ENCODE results near the gene SLC12A5. TPM values are rescaled to one million over a fixed set of nuclear protein-coding genes. Genes with fewer than 3 reads are reported as not detected.
A peak's percentile ranks its signal among the peaks of the same experiment; 100 is the strongest.

Gene SLC12A5
- total RNA-seq, 1 donor = not detected

DNA sequence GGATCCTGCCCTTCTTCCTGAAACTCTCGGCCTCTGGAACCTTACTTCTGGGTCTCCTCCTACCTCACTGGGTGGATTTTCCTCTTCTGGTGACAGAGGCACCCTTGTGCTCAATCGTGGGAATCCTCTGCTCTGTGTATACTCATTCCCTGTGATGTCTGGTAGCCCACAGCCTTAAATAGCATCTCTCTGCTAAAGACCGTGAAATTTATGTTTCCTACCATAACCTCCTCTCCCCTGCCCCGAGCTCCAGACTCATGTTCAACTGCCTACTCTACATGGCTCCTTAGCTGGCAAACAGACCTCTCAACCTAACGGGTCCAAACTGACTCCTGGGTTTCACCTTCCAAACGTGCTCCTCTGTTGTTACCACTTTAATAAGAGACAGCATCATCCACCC lies 10.4 kb upstream of the SLC12A5 start:
- DNase-seq (ENCODE audit: low read depth) = no peak
- no peak overlapping the region for H3K4me3 ChIP-seq (ENCODE audit: low read depth, low read length)
- TF ChIP-seq, protein P1, sequence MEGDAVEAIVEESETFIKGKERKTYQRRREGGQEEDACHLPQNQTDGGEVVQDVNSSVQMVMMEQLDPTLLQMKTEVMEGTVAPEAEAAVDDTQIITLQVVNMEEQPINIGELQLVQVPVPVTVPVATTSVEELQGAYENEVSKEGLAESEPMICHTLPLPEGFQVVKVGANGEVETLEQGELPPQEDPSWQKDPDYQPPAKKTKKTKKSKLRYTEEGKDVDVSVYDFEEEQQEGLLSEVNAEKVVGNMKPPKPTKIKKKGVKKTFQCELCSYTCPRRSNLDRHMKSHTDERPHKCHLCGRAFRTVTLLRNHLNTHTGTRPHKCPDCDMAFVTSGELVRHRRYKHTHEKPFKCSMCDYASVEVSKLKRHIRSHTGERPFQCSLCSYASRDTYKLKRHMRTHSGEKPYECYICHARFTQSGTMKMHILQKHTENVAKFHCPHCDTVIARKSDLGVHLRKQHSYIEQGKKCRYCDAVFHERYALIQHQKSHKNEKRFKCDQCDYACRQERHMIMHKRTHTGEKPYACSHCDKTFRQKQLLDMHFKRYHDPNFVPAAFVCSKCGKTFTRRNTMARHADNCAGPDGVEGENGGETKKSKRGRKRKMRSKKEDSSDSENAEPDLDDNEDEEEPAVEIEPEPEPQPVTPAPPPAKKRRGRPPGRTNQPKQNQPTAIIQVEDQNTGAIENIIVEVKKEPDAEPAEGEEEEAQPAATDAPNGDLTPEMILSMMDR (IDR thresholded peaks at IDR 0.05; ENCODE audit: insufficient read depth, low read length) = no peak

DNA sequence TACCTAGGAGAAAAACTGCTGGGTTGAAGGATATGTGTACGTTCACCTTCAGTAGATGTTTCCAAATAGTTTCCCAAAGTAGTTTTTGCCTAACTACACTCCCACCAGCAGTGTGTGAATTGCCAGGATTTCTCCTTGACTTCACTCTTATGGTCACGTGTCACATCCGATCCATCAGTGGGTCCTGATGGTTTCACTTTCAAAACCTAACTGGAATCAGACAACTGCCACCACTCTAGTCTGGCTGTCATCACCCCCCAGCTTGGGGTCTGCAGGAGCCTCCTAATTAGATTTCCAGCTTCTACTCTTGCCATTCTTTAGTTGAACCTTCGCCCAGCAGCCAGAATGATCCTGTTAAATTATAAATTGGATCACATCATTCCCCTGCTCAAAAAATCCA lies 8.5 kb upstream of the SLC12A5 start:
- no peak overlapping the region for H3K4me3 ChIP-seq (ENCODE audit: low read depth, low read length)
- TF ChIP-seq, protein P1 (IDR thresholded peaks at IDR 0.05; ENCODE audit: insufficient read depth, low read length) = no peak
- DNase-seq (ENCODE audit: low read depth) = no peak

DNA sequence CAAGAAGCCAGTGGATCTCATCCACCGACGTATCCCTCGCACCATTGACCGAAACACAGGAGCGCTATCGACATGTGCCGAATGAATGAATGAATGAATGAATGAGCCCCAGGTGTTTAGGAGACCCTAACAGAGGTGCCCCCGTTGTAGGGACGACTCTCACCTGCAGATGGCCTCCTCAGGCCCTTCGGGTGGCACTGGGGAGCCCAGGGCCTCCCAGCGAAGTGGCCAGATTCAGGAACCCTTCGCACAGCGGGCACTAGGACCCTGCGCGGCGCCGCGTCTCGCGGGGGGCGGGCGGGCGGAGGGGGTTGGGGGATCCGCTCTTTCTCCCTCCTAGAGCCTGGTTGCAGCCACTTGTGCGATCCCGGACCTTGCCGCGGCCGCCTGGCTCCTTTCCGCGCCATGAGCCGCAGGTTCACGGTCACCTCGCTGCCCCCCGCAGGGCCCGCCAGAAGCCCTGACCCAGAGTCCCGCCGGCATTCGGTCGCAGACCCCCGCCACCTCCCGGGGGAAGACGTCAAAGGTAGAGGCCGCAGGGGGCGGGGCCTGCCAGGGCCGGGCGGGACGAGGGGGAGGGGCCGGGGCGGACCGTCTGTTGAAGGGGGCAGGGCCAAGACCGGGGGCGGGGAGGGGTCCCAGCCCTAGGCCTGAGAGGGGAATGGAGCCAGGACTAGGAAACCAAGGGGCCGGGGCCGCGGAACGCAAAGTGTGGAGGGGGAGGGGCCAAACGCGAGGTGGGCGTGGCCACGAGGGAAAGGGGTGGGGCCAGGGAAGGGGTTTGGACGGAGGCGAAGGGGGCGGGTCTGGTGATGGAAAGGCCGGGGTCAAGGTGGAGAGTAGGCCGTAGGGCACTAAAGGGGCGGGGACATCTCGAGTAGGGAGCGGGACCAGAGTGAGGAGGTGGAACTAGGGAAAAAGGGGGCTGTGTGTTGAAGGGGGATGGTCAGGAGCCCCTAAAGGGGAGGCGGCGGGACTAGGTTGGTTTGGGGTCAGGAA lies 7.4 kb upstream of the SLC12A5 start:
- peak overlapping the region; percentile 58 for H3K4me3 ChIP-seq (ENCODE audit: low read depth, low read length)
- DNase-seq (ENCODE audit: low read depth) = no peak
- TF ChIP-seq, protein P1 (IDR thresholded peaks at IDR 0.05; ENCODE audit: insufficient read depth, low read length) = no peak

- peak; percentile 27 for DNase-seq (ENCODE audit: low read depth)
- peak overlapping the region; percentile 45 for H3K4me3 ChIP-seq (ENCODE audit: low read depth, low read length)
- TF ChIP-seq, protein P1 (IDR thresholded peaks at IDR 0.05; ENCODE audit: insufficient read depth, low read length) = peak; percentile 79
Observed at GRCh38 chr20:46022411-46023147, 6.4 kb upstream of the SLC12A5 start.

DNA sequence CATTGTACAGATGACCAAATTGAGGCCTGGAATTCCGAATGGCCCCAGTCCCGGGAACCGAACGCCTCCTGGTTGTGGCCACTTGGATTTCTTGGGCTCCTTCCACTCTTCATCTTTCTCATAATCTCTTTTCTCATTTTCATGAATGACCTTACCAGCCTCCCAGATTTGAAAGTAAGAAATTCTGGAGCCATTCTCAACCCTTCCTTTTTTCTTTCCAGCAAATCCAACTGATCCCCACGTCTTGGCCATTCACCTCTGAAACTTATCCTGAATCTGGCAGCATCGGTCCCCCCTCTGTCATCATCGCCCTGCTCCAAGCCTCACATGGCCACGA lies 5.9 kb upstream of the SLC12A5 start:
- no peak overlapping the region for H3K4me3 ChIP-seq (ENCODE audit: low read depth, low read length)
- DNase-seq (ENCODE audit: low read depth) = no peak
- TF ChIP-seq, protein P1 (IDR thresholded peaks at IDR 0.05; ENCODE audit: insufficient read depth, low read length) = no peak

- no peak for DNase-seq (ENCODE audit: low read depth)
- TF ChIP-seq, protein P1 (IDR thresholded peaks at IDR 0.05; ENCODE audit: insufficient read depth, low read length) = no peak
- no peak overlapping the region for H3K4me3 ChIP-seq (ENCODE audit: low read depth, low read length)
Observed at GRCh38 chr20:46023999-46024398, 5.0 kb upstream of the SLC12A5 start.

Measured in fibroblast of the aortic adventitia (primary cell).